IPS DF 19.7 (cell line): ENCODE data around the gene TIMP3.

Source experiments
- DNase-seq: peaks from one replicate; pipeline ENCODE4 v3.0.0-alpha.2; 2013; ENCODE audit warnings: low read depth, low spot score

The TIMP3 gene

DNA sequence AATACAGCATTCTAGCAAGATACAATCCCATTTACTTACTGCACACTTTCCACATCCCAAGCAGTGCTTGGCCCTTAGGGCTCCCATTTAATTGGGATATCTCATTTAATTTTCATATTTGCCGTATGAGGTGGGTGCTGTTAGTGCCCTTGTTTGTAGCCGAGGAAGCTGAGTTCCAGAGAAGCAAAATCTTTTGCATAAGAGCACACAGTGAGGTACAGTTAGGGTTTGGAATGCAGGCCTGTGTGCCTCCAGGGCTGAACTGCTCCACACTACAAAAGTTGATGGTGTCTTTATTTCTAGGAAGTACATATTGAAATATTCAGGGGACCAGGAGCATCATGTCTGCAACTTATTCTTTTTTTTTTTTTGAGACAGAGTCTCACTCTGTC, 15.5 kb upstream of the TIMP3 start:
- DNase-seq, result no peak

- DNase-seq, result no peak
Observed at GRCh38 chr22:32788904-32789624, 12.4 kb upstream of the TIMP3 start.

DNA sequence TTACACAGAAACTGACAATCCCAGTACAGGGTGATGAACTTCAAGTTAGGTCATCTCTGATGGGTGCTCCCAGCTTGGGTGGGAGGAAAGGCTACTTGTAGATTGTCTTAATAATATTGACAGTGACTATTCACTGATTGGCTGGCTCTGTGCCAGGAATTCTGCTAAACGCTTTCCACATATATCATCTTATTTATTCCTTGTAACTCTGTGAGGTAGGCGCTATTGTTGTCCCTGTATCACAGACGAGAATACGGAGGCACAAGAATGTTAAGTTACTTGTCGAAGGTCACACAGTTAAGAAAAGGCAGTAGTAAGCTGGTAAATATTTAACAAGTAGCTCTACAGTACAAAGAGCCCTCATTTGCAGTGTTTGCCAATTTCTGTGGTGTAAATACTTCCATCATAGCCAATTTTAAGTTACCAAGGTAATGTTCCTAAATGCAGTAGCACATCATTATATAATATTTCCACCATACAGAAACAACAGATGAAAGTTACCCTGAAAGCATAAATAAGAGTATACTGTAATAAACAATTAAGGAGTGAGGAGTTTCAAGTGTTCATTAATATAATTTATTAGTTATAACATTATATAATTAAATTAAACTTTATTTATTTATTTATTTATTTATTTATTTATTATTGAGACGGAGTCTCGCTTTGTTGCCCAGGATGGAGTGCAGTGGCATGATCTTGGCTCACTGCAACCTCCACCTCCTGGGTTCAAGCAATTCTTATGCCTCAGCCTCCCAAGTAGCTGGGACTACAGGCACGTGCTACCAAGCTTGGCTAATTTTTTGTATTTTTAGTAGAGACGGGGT, 11.5 kb upstream of the TIMP3 start:
- DNase-seq, result no peak

GRCh38 chr22:32791056-32791455, 10.4 kb upstream of the TIMP3 start:
- DNase-seq, result no peak

- no peak for DNase-seq
Observed at GRCh38 chr22:32791485-32791884, 10.0 kb upstream of the TIMP3 start.

GRCh38 chr22:32793589-32793988, 7.9 kb upstream of the TIMP3 start:
- DNase-seq, result no peak

DNA sequence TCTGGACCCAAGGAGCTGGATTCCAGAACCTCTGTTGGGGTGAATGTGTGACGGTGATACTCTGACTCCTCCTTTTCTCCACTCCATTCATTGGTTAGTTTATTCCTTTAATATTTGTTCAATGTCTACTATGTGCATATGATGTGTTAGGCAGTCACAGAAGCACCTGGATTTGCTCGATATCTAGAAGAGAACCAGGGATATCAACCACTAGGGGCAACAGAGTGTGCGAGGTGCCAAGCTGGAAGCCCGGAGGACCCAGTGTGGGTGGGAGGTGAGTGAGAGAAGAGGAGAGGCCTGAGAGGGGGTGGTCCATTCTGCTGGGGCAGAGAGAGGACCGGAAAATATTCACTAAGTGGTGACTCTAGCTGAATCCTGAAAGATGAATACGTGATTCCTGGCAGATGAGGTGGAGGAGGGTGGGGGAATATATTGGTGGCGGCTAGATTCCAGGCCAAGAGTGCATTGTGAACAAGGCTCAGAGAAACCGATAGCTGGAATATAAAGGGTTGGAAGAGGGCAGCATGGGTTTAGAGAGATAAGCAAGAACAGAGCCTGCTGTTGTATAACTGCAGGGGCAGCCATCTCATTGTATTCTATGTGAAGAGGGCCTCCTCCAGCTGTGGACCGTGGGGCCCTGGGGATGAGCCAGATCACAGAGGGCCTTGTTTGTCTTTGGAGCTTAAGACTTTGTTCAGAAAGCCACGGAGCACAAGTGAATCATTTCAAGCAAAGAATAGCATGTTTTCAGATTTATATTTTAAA, 6.9 kb upstream of the TIMP3 start:
- no peak for DNase-seq

- no peak for DNase-seq
Observed at GRCh38 chr22:32795214-32795596, 6.3 kb upstream of the TIMP3 start.

GRCh38 chr22:32796865-32797573, 4.5 kb upstream of the TIMP3 start:
- no peak for DNase-seq

DNA sequence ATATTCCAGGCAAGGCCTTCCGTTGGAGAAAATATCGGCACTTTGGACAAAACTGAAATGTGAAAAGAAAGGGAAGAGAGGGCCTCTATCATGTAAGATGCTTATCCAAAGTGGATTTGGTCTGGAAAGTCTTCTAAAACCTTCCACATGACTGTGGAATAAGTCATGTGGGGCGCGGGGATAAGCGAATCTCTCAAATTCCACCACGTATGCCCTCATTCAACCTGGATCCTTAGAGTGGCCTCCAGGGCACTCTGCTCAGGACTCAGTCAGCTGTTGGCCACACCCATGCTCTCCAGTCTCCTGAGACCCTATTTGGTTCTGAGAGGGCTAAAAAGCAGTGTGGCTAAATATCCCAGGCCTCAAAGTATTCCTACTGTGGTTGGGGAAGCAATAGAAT, 2.0 kb upstream of the TIMP3 start:
- DNase-seq, result no peak

- DNase-seq, result no peak
Observed at GRCh38 chr22:32800158-32800882, 1.2 kb upstream of the TIMP3 start.

DNA sequence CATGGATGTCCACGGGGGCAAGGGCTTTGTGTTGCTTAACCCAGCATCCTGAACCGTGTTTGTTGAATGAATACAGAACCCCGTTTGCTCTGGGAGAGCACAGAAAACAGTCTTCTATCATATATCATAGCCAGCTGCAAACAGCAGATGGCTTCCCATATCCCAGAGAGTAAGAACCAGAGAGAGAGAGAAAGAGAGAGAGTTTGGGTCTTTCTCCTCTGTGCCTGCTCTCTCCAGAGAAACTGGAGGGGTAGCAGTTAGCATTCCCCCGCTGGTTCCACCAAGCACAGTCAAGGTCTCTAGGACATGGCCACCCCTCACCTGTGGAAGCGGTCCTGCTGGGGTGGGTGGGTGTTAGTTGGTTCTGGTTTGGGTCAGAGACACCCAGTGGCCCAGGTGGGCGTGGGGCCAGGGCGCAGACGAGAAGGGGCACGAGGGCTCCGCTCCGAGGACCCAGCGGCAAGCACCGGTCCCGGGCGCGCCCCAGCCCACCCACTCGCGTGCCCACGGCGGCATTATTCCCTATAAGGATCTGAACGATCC, 440 bp upstream of the TIMP3 start:
- DNase-seq, result no peak

- no peak for DNase-seq
Observed at GRCh38 chr22:32802237-32802765, 796 bp downstream of the TIMP3 start.

GRCh38 chr22:32803020-32803737, 1.7 kb downstream of the TIMP3 start:
- no peak for DNase-seq

DNA sequence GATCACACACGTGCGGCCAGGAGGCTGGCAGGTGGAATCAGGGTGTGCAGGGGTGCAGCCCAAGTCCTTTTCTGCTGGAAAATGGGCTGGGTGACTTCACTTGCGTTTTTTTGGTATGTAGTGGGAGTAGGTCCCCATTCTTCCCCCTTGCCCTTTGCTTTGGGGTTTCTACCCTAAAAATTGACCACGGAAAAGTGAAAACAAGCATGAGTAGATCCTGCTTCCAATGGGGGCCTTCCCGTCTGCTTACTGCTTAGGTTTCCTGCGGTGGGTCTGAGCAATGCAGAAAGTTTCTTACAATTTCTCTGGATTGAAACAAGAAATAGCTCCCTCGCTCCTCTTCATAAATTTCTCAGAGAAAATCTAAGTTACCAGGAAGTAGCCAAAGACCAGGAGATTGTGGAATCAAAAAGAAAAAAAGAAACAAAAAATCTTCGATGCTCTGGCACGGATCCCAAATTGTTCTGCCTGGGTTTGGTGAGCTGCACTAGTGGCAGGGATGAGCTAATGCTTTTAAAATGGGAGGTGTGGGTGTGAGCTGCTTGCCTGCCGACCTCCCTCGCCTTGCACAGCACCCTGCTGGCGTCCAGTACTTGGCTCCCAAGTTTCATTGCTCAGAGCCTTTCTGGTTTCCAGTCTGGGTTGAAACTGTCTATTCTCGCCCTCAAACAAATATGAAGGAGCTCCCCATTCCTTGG, 2.4 kb downstream of the TIMP3 start:
- no peak for DNase-seq

DNA sequence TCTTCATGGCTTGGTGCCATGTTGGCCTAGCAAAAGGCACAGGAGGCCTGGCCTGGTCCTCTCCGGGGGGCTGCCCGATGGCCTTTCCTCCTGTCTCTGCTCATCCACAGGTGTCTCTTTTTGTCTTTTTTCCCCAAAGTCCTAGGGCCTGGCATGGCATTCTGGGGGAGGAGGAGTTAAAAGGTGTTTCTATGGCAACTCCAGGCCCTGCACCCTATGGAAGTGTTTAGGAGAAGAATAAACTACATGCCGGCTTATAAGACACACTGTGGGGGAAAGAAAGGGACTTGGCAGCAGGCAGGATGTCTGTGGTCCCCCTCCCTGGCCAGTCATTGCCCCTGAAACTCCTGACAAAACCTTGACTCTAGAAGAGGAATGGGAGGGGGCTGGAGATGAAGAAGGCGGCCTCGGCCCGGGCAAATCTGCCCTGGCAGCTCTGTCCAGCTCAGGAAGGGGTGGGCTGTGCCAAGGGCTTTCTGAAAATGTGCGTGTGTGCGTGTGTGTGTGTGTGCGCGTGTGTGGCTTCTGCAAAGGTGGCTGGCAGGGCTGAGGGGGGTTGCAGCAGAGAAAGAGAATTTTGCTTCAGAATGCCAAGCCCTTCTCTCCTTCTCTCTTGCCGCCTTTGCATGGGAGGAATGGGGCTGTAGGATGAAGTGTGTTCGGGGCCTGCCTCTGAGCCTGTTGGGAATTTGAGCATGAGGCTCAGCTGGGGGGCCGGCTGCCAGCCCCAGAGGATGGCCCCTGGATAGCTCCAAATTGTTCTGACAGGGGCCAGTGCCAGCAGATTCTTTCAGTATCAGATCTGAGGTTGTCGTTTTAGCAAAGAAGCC, 3.2 kb downstream of the TIMP3 start:
- no peak for DNase-seq

DNA sequence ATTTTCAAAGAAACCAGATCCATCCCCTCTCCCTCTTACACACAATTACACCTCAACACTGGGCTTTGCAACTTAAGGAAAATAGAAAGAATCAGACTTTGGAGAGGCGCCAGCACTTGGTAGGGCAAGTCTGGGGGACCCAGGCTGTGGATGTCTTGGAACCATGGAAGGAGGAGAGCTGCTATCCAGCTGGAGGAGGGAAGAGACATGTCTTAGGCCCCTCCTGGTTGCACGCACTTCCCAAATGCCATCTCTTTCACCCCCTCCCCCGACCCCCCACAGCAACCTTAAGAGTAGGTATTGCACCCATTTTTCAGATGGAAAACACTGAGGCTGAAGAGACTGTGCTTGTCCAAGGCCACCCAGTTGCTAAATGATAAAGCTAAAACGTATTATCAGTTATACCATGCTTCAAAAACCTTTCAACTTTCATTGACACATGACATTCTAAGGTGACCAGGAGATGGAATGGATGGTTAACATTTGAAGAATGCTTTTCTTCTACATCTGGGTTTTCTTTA, 3.9 kb downstream of the TIMP3 start:
- DNase-seq, result no peak

DNA sequence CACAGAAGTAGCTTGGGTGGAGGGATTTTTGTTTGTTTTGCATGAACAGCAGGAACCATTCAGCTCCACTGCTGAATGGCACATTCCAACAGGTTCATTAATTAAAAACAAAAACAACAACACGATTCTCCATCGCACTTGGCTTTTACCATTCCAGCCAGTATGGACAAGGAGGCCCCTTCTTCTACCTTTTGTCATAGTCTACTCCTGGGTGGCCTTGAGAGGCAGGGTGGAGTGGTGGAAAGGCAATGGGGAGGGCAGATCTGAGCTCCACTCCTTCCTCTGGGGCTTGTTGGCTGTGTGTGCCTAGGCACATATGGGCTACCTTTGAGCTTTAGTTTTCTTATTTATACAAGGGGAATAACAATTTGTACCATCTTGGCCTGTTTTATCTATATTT, 4.8 kb downstream of the TIMP3 start:
- DNase-seq, result no peak
